Spleen (tissue), 7 donors: Measurements from ENCODE around the gene FURIN.

Source experiments
- CTCF ChIP-seq, 11 experiments: fragments of 200-600 bp in 7 of 11; fragments of 450-650 bp in 4 of 11; sonication (generic) in 4 of 11; IDR thresholded peaks in 8 of 11; conservative IDR thresholded peaks in 3 of 11; 1 replicate in 7 of 11; 2 replicates in 4 of 11; pipeline versions ENCODE4 v1.4.0 to v1.8.0; 2016 to 2021; ENCODE audit warnings: antibody characterized with exemption in 11 of 11, inconsistent platforms in 4 of 11, mild to moderate bottlenecking in 1 of 11
- POLR2A ChIP-seq, 3 donors: fragments of 450-650 bp; IDR thresholded peaks; one replicate each; pipeline ENCODE4 v1.5.1; 2017; ENCODE audit warnings: antibody characterized with exemption in 3 of 3, mild to moderate bottlenecking in 1 of 3
- POLR2AphosphoS5 ChIP-seq, 3 donors: sonication (generic); formaldehyde crosslinking; IDR thresholded peaks; one replicate each; pipeline ENCODE4 v1.5.1; 2017; ENCODE audit warnings: antibody characterized with exemption in 3 of 3
- donor health status: DM: no; HTN: no; CAD: no; lungs with moderate emphysema.
- donor health status: DM: no; HTN: no; CAD: no.
- donor health status: DM: no; HTN: no; CAD: no.

- TF ChIP-seq POLR2A (IDR thresholded peaks at IDR 0.05) (no peak), POLR2AphosphoS5 (IDR thresholded peaks at IDR 0.05) (no peak), CTCF (IDR thresholded peaks at IDR 0.05 in 8 of 11, conservative IDR thresholded peaks at IDR 0.05 in 3 of 11) (no peak)
Measured at GRCh38 chr15:90828111-90828510, 40.3 kb upstream of the FURIN start.
